NCI-H510A treated with DMSO at 0.1 percent for 48 hours (cell line): ENCODE measurements around the gene BCAN.
A peak's percentile ranks its signal among the peaks of the same experiment; 100 is the strongest.

Source experiments
- DNase-seq: peaks from one replicate; lab custom pipeline; 2025; lab: John Stamatoyannopoulos, UW

Gene BCAN

DNA sequence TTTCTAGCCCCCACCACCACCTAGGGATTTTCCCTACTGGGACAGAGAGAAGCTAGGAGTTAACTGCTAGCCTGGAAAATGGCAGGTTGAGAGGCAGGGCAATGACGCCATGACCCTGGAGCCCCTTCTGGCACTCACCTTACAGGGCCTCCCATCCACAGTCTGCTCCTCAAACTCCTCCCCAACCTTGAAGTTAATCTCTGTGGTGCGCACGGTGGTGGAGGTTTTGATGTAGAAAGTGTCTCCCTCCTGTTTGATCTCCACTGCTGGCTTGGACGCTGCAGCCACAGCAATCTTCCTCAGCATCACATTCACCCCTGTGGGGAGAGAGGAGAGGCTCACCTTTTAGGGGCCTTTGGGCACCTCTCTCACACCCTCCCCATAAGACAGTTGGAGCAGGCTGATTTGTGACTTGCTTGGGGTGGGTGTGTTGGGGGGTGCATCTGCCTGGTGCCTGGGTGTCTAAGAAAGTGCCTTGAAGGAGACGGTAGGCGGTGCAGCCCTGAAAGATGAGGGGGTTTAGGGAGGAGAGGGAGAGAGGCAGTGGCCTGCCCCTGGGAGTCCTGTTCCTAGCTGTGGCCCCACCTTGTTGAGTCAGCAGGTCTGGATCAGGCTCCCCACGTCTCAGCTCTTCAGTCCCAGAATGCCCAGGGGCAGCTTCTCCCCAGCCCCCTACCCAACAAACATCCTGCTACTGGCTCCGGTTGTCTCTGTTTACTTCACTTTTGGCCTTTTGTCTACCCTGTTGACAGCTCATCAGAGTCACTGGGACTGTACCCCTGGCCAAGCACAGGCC is 59.0 kb downstream of the BCAN start:
- no peak for DNase-seq

DNA sequence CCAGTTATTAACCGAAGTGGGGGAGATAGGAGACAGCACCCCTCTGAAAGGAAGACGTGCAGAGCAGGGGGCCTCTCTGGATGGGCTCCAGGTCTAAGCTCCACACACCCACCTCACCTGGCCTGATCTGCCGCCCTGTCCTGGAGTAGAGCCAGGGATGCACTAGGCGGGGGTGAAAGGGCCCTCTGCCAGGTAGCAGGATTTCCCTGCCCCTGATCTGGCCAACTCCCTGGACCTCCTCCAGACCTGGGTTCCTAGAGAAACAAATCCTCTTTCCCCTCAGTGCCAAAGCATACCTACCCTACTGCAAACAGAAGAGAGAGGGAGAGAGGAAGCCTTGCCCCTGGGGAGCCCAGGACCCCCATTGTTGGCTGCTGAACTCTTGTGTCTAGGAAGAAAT is 61.4 kb downstream of the BCAN start:
- DNase-seq = no peak

DNA sequence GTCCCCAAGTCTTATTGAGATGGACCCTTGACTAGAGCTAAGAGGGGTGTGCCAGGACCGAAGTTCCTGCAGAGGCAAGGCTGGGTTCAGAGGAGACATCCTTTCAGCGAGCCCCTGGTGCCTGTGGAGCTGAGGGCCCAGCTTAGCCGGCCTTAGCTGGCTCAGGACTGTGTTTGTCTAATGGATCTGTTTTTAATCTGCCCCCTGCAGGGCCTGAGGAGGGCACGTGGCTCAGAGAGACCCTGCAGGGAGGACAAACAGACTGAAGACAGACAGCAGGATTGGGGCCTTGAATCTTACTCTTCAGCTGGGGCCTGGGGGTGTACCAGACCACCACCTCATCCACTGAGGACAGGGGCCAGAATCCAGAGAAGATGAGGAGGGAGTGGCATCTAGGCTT is 61.8 kb downstream of the BCAN start:
- DNase-seq = no peak

DNA sequence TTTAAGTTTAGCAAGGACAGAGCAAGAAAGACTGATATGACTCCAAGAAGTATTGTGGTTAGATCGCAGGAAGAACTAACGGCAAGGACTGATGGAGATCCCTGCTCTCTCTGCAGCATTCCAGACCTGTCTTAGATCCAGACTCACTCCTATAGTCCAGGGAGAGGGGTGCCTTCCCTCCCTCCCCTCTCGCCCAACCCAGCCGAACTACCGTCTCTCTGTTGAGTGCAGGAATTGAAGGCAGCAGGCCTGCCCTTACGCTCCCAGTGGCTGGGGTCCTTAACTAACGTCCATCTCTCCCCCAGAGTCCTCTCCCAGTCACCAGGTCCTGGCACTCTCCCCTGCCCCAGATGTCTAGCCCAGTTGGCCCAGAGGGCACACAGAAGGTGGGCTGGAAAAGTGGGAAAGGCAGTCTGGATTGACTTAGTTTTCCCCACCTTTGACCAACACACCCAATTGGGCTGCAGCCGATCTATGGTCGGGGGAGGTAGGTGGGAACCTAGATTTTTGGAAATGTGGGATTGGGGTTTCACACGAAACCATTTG is 62.3 kb downstream of the BCAN start:
- DNase-seq = no peak

DNA sequence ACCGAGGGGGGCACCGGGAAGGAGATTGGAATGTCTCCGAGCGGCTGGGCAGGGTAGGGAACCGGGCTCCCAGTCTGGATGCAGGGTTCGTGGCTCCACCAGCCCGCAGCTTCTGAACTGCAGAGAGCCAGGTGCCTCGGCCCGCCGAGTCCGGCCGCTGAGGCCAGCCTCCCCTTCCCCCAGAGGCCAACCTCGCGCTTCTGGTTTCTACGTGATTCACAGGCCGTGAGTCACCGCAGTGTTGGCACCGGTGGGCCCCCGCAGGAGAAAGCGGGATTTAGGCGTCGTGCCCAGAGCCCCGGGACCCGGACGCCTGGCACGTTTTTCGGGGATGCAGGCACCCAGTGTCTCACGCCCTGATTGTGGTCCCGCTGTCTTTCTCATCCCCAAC is 63.0 kb downstream of the BCAN start:
- DNase-seq = no peak

DNA sequence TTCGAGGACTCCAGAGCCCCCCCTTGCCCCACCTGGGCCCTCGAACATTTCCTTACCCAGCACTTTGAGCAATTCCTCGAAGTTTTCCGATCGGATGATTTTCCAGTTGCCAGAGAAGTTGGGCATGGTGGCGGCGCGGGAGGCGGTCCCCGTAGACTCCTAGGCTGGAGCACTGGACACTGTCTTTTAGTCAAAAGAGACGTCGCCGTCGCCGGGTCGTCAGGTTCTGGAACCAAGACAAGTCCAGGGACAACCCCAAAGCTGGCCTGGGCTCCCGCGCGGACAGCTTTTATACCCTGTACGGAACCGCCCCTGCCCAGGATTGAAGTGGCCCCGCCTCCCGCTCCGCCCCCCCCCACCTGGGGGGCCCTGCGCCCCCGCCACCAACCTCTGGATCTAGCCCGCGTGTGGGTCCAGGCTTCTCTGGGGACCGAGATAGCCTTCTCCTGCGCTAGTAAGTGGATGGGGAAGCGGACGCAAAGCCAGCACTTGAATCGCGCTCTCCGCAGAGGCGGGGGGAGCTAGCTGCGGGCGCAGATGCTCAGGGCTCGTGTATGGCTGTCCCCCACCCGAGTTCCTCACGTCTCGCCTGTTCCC is 63.5 kb downstream of the BCAN start, which contains the start of gene CRABP2:
Gene CRABP2 (minus strand): TSS at position 263 of the 597 bp plus-strand sequence. CDS start 137 bp downstream, at position 126.
- peak; percentile 81 for DNase-seq

DNA sequence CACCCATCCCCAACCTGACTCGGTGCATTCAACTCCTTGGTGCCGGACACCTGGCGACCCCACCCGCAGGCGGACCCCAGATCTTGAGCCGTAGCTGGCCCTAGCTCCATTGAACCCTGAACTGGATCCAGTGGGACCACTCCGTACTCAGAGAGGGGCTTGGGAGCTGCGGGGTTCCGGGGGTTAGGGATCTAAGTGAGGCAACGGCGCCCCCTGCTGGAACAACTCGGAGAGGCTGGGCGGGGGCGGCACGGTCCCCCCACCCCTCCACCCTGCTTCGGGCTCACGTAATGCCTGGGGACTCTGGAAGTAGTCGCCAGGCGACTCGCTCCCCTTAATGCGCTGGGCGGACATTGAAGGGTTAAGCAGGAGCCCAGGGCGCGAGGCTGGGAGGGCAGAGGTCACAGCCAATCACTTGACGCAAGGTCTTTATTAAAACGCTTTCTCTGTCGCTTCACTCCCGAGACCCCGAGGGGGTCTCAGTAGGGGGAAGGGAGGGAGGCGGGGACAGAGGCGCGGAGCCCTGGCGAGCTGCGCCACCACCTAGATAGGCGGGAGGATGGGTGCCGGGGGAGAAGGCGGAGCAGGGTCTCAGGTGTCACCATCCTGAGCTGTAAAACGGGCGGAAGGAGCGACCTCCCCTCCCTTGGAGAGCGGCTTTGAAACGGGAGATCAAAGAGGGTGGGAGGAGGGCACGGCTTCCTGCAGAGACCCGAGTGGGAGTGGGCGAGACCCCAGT is 64.2 kb downstream of the BCAN start:
- DNase-seq = peak; percentile 91

DNA sequence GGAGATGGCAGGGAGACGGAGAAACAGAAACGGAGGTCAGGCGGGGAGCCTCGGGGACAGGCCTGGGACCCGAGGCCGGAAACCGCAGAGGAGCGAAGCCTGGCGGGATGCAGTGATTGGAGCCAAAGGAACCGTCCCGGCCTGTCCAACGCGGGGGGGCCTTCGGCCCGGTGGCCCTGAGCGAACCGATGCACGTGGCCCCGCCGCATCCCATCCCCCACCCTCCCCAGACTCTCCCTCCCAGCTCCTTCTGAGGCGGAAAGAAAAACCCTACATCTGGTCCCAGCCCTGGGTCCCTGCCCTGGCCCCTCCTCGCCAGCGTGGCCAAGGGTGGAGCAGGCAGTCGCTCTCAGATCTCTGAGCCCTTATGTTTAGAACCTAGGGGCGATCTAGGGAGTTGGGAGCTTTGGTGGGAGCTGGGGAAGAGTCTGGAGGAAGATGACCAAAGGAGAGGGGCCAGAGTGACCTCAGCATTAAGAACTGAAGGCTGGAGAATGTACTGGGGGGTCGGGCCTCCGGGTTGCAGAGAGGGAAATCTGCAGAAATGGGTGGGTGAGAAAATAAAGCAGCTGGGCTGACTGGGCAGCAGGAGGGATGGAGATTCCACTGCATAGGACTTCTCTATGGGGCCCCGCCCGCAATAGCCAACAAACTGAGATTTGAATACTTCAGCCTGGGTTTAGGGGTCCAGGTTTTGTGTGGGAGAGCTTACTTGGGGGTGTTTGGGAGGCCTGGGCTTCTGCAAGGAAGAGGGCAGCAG is 64.9 kb downstream of the BCAN start:
- no peak for DNase-seq

DNA sequence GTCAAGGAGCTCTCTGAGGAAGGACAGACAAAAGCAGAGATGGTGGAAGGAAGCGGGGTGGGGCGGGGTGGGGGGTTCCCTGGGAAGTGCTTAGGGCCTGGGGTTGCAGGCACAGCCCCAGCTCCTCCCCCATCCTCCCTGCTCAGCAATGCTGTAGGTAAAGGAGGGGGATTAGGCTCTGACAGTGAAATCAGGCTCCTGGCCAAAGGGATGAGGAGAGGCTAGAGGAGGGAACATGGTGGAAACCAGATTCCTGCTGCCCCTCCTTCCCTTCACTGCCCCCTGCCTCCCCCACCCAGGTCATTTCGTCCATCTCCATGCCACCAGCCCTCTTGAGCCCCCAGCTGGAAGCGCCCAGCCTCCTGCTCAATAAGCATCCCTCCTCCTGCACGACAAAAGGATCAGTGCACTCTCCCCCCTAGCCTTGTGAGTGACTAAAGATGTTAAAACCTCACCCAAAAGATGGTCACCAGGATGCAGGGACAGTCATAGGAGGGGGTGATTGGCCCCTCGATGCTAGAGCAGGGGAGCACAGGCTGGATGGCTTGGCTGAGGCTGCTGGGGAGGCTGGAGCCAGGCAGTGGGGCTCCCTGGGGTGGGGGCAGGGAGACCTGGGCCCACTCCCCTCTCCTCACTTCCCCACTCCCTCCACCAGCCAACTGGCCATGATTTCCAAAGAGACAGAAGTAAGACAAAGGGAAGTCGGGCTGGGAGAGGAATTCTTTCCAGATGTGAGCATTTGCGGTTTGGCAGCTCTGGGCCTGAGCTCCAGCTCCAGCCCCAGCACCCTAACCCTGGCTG is 65.7 kb downstream of the BCAN start:
- no peak for DNase-seq

DNA sequence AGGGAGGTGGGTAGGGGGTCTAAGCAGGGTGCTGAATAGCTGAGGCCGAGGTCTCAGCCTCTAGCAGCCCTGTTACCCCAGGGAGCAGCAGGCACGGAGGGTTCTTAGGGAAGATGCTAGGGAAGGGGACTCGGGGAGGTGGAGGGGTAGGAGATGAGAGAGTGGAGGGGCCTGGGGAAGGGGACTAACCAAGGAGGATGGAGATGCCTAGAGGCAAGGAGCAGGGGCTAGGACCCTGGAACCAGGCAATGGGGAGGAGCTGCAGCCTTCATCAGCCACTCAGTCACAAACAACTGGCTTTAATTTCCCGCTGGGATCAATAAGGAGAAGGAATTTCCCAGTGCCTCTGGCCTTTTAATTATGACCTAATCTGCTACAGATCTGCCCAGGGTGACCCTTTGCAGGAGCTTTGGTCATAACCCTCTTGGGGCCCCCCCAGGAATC is 66.3 kb downstream of the BCAN start:
- no peak for DNase-seq

DNA sequence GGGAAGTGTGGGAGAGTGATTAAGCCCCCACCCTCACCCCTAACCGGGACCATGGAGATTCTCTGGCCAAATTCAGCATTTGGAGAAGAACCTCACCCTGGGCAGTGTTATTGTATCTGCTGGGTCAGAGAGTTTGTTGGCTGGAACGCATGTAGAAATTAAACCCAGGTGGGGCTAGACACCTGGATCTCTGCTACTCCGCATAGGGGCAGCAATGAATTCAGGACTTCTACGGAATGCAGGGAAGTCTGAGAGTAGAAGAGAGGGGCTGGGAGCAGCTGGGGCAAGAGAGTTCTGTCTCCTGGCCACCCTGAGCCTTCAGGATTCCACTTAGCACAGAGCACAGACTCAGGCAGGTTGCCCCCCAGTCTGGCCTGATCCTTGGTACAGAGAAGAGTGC is 67.1 kb downstream of the BCAN start:
- DNase-seq = no peak
